Testis (tissue), 2 donors: ENCODE measurements around the gene SEMA5A.

Source experiments
- CTCF ChIP-seq, 3 experiments: fragments of 450-650 bp in 2 of 3; fragments of 200-600 bp in 1 of 3; sonication (generic) in 1 of 3; IDR thresholded peaks; one replicate each; pipeline ENCODE4 v1.5.1; 2016 to 2019; ENCODE audit warnings: antibody characterized with exemption in 3 of 3, mild to moderate bottlenecking in 2 of 3, moderate library complexity in 1 of 3
- POLR2A ChIP-seq: fragments of 450-650 bp; IDR thresholded peaks from one replicate; pipeline ENCODE4 v1.6.1; 2017; ENCODE audit warnings: antibody characterized with exemption, mild to moderate bottlenecking, moderate library complexity

- TF ChIP-seq CTCF (IDR thresholded peaks at IDR 0.05) (no peak), POLR2A (no peak)
Observed at GRCh38 chr5:9373571-9373970, 172.3 kb downstream of the SEMA5A start.
